Renal cortical epithelial cell (primary cell): Measurements from ENCODE around the gene TH. TPM values are rescaled to one million over a fixed set of nuclear protein-coding genes. Genes with fewer than 3 reads are reported as not detected.
"Not testable (repeated sequence)": the region's sequence is repeated elsewhere in the genome, so short reads cannot be mapped to it uniquely, and the experiment has no call there.

ENCODE experiments used
- DNase-seq: peaks from one replicate; pipeline ENCODE4 v3.0.0-alpha.2; 2011; ENCODE audit warnings: low read depth
- total RNA-seq: library from RNA; depleted of rRNA; stranded (reverse); fragments of >200 nt; gene quantifications from 2 replicates; pipeline ENCODE4 v1.2.3, GENCODE V29; 2014

Gene TH
- total RNA-seq, 1 donor from 2014 or later: 0.30 TPM

GRCh38 chr11:2178055-2178773 lies 6.6 kb upstream of the TH start:
- not testable (repeated sequence) for DNase-seq

- DNase-seq: no peak
Observed at GRCh38 chr11:2177076-2177475, 5.5 kb upstream of the TH start.

GRCh38 chr11:2176389-2176900 lies 4.8 kb upstream of the TH start:
- DNase-seq: no peak

- peak; percentile 92 for DNase-seq
Observed at GRCh38 chr11:2175659-2176058, 4.0 kb upstream of the TH start.

- DNase-seq: no peak
Observed at GRCh38 chr11:2174361-2174760, 2.7 kb upstream of the TH start.

- DNase-seq: no peak
Observed at GRCh38 chr11:2173761-2174160, 2.1 kb upstream of the TH start.

GRCh38 chr11:2173150-2173693 lies 1.6 kb upstream of the TH start:
- DNase-seq: no peak

GRCh38 chr11:2172676-2173075 lies 1.1 kb upstream of the TH start:
- no peak for DNase-seq

- DNase-seq: no peak
Observed at GRCh38 chr11:2169626-2170570, 1.7 kb downstream of the TH start.

GRCh38 chr11:2169005-2169378 lies 2.6 kb downstream of the TH start:
- no peak for DNase-seq

- no peak for DNase-seq
Observed at GRCh38 chr11:2168286-2169004, 3.2 kb downstream of the TH start.

- no peak for DNase-seq
Observed at GRCh38 chr11:2167141-2168045, 4.2 kb downstream of the TH start.

GRCh38 chr11:2166091-2166851 lies 5.3 kb downstream of the TH start:
- DNase-seq: no peak

- no peak for DNase-seq
Observed at GRCh38 chr11:2165571-2165970, 6.0 kb downstream of the TH start.

GRCh38 chr11:2164861-2165555 lies 6.6 kb downstream of the TH start:
- no peak for DNase-seq

- no peak for DNase-seq
Observed at GRCh38 chr11:2164081-2164480, 7.5 kb downstream of the TH start.

GRCh38 chr11:2163428-2163978 lies 8.1 kb downstream of the TH start:
- DNase-seq: no peak

GRCh38 chr11:2160736-2161259 lies 10.8 kb downstream of the TH start, which contains the start of gene INS:
INS (minus strand) TSS chr11:2161209; CDS start chr11:2160971, 238 bp downstream.
- no peak for DNase-seq
